NB4 (cell line): ENCODE results near the gene EVC2.

Source experiments
- DNase-seq: peaks from one replicate; pipeline ENCODE4 v3.0.0; 2010; ENCODE audit warnings: low read depth
- H3K4me3 ChIP-seq: one replicate; pipeline ENCODE4 v1.5.1; 2011; ENCODE audit warnings: mild to moderate bottlenecking, low read depth, low read length, moderate library complexity
- CTCF ChIP-seq: IDR thresholded peaks from one replicate; pipeline ENCODE4 v1.5.1; 2012; ENCODE audit warnings: low read depth, low read length
- MYC ChIP-seq: IDR thresholded peaks from 2 replicates; pipeline ENCODE4 v1.6.1; 2011; ENCODE audit warnings: low read depth, low read length
- POLR2A ChIP-seq: IDR thresholded peaks from 2 replicates; pipeline ENCODE4 v1.6.1; 2011; ENCODE audit warnings: mild to moderate bottlenecking; ENCODE audit not compliant: insufficient read length; ENCODE audit errors: extremely low read depth
- TF ChIP-seq, protein P1 (sequence below): IDR thresholded peaks from 2 replicates; pipeline ENCODE4 v1.6.1; 2011; ENCODE audit warnings: low read depth, low read length

Gene EVC2

DNA sequence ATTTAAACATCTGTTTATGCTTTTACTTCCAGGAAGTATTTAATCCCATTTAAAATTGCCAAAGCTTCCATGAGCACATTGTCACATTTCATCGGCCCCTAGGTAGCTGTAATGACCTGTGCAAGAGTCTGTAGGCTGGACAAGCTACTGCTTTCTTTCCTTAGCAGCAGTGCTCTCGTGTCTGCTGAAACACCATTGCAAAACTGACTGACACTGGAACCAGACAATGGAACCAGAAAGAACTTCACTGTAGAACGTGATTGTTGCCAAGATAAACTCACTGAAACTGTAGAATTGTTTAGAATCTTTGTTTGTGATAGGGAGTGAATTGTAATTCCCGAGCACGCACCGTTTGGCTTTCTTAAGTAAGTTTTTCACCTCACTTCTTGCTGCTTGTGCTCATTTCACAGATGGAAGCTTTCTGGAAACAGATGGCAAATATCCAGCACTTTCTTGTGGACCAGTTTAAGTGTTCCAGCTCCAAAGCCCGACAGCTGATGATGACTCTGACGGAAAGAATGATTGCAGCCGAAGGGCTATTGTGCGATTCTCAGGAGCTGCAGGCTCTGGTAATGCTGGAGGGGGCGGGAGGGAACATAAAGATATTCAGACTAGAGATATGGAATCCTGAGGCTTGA lies 39.5 kb upstream of the EVC2 start:
- no peak for DNase-seq
- TF ChIP-seq MYC: no peak
- TF ChIP-seq, protein P1, sequence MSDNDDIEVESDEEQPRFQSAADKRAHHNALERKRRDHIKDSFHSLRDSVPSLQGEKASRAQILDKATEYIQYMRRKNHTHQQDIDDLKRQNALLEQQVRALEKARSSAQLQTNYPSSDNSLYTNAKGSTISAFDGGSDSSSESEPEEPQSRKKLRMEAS: no peak
- TF ChIP-seq CTCF: no peak
- no peak for TF ChIP-seq POLR2A
- no peak overlapping the region for H3K4me3 ChIP-seq

GRCh38 chr4:5746829-5747737 lies 38.7 kb upstream of the EVC2 start:
- H3K4me3 ChIP-seq: no peak overlapping the region
- no peak for TF ChIP-seq CTCF
- TF ChIP-seq, protein P1: no peak
- no peak for TF ChIP-seq MYC
- DNase-seq: no peak

- H3K4me3 ChIP-seq: no peak overlapping the region
- no peak for DNase-seq
- TF ChIP-seq CTCF: no peak
- TF ChIP-seq POLR2A: no peak
- TF ChIP-seq, protein P1: no peak
- TF ChIP-seq MYC: no peak
These were observed 37.9 kb upstream of the EVC2 start for GRCh38 chr4:5746250-5746649.

DNA sequence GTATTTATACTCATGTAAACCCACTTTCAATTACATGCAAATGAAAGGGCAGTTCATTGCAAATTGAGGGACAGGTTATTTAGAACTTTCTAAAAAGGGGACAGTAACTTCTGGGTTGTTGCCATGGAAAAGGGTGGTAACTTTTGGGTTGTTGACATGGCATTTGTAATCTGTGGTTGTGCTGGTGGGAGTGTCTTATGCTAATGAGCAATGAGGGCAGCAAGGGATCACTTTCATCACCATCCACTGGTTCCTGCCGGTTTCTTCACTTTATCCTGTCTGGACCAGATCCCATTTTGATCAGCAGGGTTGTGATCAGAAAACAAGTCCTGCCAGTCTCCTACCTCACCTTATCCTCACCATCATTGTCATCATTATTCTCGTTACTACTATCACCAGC lies 34.6 kb upstream of the EVC2 start:
- no peak for DNase-seq
- H3K4me3 ChIP-seq: no peak overlapping the region
- TF ChIP-seq, protein P1: no peak
- TF ChIP-seq CTCF: no peak

DNA sequence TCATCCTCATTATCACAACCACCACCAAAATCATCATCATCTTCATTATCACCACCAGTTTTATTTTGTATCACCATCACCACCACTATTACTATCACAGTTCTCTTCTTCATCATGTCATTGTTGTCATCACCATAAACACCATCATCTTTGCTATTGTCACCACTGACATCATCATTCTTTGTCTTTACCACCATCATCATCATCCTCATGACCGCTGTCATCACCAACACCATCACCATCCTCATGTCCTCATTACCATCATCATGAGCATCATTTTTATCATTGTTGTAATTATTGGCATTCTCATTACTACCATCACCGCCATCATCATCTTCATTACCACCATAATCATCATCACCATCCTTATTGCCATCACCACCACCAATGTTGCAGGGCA lies 34.0 kb upstream of the EVC2 start:
- DNase-seq: no peak
- H3K4me3 ChIP-seq: no peak overlapping the region
- TF ChIP-seq POLR2A (no peak), MYC (no peak), CTCF (no peak)
- TF ChIP-seq, protein P1: no peak
